Peyer's patch (tissue), 4 donors: ENCODE results near the gene CHAD. TPM values are rescaled to one million over a fixed set of nuclear protein-coding genes. Genes with fewer than 3 reads are reported as not detected.
A peak's percentile ranks its signal among the peaks of the same experiment; 100 is the strongest.

Experiments
- DNase-seq, 3 donors: peaks; one replicate each; pipeline ENCODE4 v3.0.0-alpha.2; 2017 to 2019
- H3K27ac ChIP-seq, 4 donors: fragments of 200-600 bp; sonication (generic); one replicate each; pipeline ENCODE4 v1.5.1; 2016 to 2019
- H3K27me3 ChIP-seq, 2 donors: fragments of 200-600 bp; sonication (generic); one replicate each; pipeline ENCODE4 v1.5.1; 2019
- H3K36me3 ChIP-seq, 3 donors: fragments of 200-600 bp; sonication (generic); one replicate each; pipeline ENCODE4 v1.5.1; 2016 to 2019
- H3K4me1 ChIP-seq, 4 donors: fragments of 200-600 bp; sonication (generic); one replicate each; pipeline ENCODE4 v1.5.1; 2016 to 2019
- H3K4me3 ChIP-seq, 4 donors: fragments of 200-600 bp; sonication (generic); 1 replicate in 3 of 4; 2 replicates in 1 of 4; pipeline ENCODE4 v1.5.1; 2016 to 2019; ENCODE audit warnings: mild to moderate bottlenecking in 1 of 4
- H3K9me3 ChIP-seq, 4 donors: fragments of 200-600 bp; sonication (generic); one replicate each; pipeline ENCODE4 v1.5.1; 2016 to 2019; ENCODE audit warnings: mild to moderate bottlenecking in 1 of 4
- CTCF ChIP-seq, 6 experiments: fragments of 450-650 bp in 4 of 6; fragments of 200-600 bp in 2 of 6; sonication (generic) in 1 of 6; IDR thresholded peaks; one replicate each; pipeline ENCODE4 v1.5.1; 2017 to 2019; ENCODE audit warnings: antibody characterized with exemption in 6 of 6, mild to moderate bottlenecking in 3 of 6, moderate library complexity in 1 of 6
- POLR2A ChIP-seq, 2 donors: fragments of 450-650 bp; IDR thresholded peaks; one replicate each; pipeline ENCODE4 v1.5.1; 2017; ENCODE audit warnings: antibody characterized with exemption in 2 of 2, mild to moderate bottlenecking in 2 of 2, moderate library complexity in 2 of 2
- total RNA-seq, 4 donors: library from RNA; depleted of rRNA; stranded (reverse); fragments of >200 nt; gene quantifications; one replicate each; pipeline ENCODE4 v1.1.0, GENCODE V29; 2016

Gene CHAD
- total RNA-seq, 4 donors from 2014 or later: 7.4 to 24.6 (median 14.7) TPM

GRCh38 chr17:50467855-50468303, 801 bp downstream of the CHAD start:
- TF ChIP-seq CTCF (IDR thresholded peaks at IDR 0.05) (no peak), POLR2A (IDR thresholded peaks at IDR 0.05) (no peak)
- DNase-seq: no peak
- Histone ChIP-seq H3K27ac (no peak overlapping the region), H3K4me1 (peaks cover 4 to 33% (median 8%) of the 10 kb centered on the region in 4 donors), H3K4me3 (no peak overlapping the region), H3K27me3 (peaks cover 0 to 4% of the 10 kb centered on the region in 2 donors), H3K9me3 (no peaks in the 10 kb centered on the region), H3K36me3 (peaks cover 0 to 25% (median 0%) of the 10 kb centered on the region in 3 donors)

GRCh38 chr17:50467114-50467854, 1.4 kb downstream of the CHAD start:
- Histone ChIP-seq H3K4me3 (no peak overlapping the region), H3K4me1 (peaks cover 4 to 33% (median 8%) of the 10 kb centered on the region in 4 donors), H3K36me3 (peaks cover 0 to 25% (median 0%) of the 10 kb centered on the region in 3 donors), H3K9me3 (no peaks in the 10 kb centered on the region), H3K27ac (peak overlapping the region in 2 of 4 donors; percentile 54 to 79), H3K27me3 (peaks cover 0 to 4% of the 10 kb centered on the region in 2 donors)
- no peak for TF ChIP-seq CTCF (IDR thresholded peaks at IDR 0.05)
- TF ChIP-seq POLR2A (IDR thresholded peaks at IDR 0.05): no peak
- peak in 1 of 3 donors; percentile 68 for DNase-seq

- TF ChIP-seq CTCF (IDR thresholded peaks at IDR 0.05): no peak
- no peak for TF ChIP-seq POLR2A (IDR thresholded peaks at IDR 0.05)
- peak overlapping the region in 3 of 4 donors; percentile 36 to 79 (median 54) for H3K27ac ChIP-seq
Observed at GRCh38 chr17:50466371-50467113, 2.1 kb downstream of the CHAD start.

DNA sequence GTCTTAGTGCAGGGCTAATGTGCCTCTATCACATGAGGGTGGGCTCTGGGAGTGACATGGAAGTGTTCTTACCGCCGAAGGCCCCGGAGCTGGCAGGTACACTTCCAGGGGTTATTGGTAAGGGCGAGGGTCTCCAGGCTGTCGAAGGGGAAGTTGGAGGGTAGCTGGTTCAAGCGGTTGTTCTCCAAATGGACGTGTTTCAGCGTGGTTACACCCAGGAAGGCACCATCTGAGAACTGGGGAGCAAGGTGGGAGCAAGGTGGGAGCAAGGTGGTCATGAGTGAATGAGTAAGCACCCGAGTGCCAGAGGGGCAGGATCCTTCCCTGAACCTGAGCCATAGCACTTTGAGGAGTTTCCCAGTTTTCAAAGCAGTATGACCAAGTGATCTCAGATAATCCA, 3.0 kb downstream of the CHAD start:
- DNase-seq: no peak
- H3K9me3 ChIP-seq: no peaks in the 10 kb centered on the region
- TF ChIP-seq CTCF (IDR thresholded peaks at IDR 0.05) (no peak), POLR2A (IDR thresholded peaks at IDR 0.05) (no peak)
- H3K27me3 ChIP-seq: peaks cover 0 to 4% of the 10 kb centered on the region in 2 donors
- H3K4me1 ChIP-seq: peaks cover 4 to 33% (median 8%) of the 10 kb centered on the region in 4 donors
- H3K4me3 ChIP-seq: no peak overlapping the region
- peaks cover 0 to 24% (median 0%) of the 10 kb centered on the region in 3 donors for H3K36me3 ChIP-seq
- no peak overlapping the region for H3K27ac ChIP-seq

More at GRCh38 chr17:50466371-50467113, 2.1 kb downstream of the CHAD start:
- H3K36me3 ChIP-seq: peaks cover 0 to 26% (median 0%) of the 10 kb centered on the region in 3 donors
- H3K4me3 ChIP-seq: no peak overlapping the region
- peak in 2 of 3 donors; percentile 74 to 77 for DNase-seq
- peaks cover 0 to 4% of the 10 kb centered on the region in 2 donors for H3K27me3 ChIP-seq
- H3K9me3 ChIP-seq: no peaks in the 10 kb centered on the region
- H3K4me1 ChIP-seq: peaks cover 4 to 33% (median 8%) of the 10 kb centered on the region in 4 donors

- H3K36me3 ChIP-seq: peaks cover 0 to 24% (median 0%) of the 10 kb centered on the region in 3 donors
- H3K27ac ChIP-seq: no peak overlapping the region
- no peaks in the 10 kb centered on the region for H3K9me3 ChIP-seq
- H3K27me3 ChIP-seq: peaks cover 0 to 4% of the 10 kb centered on the region in 2 donors
- H3K4me1 ChIP-seq: peaks cover 4 to 33% (median 8%) of the 10 kb centered on the region in 4 donors
- H3K4me3 ChIP-seq: no peak overlapping the region
- TF ChIP-seq POLR2A (IDR thresholded peaks at IDR 0.05): no peak
- no peak for TF ChIP-seq CTCF (IDR thresholded peaks at IDR 0.05)
- DNase-seq: no peak
Observed at GRCh38 chr17:50465171-50465570, 3.5 kb downstream of the CHAD start.
